A673 (cell line): Measurements from ENCODE around the gene ARHGAP8. TPM values are rescaled to one million over a fixed set of nuclear protein-coding genes. Genes with fewer than 3 reads are reported as not detected.

Experiments used
- BruUV-seq: library from RNA; stranded (reverse); fragments of 400-500 nt; replicated peaks from 2 replicates; lab custom pipeline; 2021; lab: Mats Ljungman, UMichigan
- CTCF ChIA-PET: fragments of 300-600 bp; sonication (Branson Sonifier 250); formaldehyde crosslinking; loops from one replicate; lab custom pipeline; 2022; ENCODE audit warnings: antibody characterized with exemption; lab: Charles Lee
- POLR2A ChIA-PET: fragments of 300-600 bp; sonication (Branson Sonifier 250); formaldehyde crosslinking; loops from one replicate; lab custom pipeline; 2022; ENCODE audit warnings: antibody characterized with exemption; ENCODE audit not compliant: low non-redundant PET; lab: Charles Lee
- DNase-seq: peaks from one replicate; pipeline ENCODE4 v3.0.0-alpha.2; 2015; ENCODE audit warnings: low spot score
- H3K27ac ChIP-seq: fragments of 200-600 bp; sonication (generic); 2 replicates; pipeline ENCODE4 v1.5.1; 2016; ENCODE audit warnings: mixed run types, low read depth, mild to moderate bottlenecking, mixed read lengths, antibody characterized with exemption, low read length; ENCODE audit not compliant: poor library complexity, severe bottlenecking
- H3K27me3 ChIP-seq: fragments of 200-600 bp; sonication (generic); replicated peaks from 2 replicates; pipeline ENCODE4 v1.6.1; 2017; ENCODE audit warnings: mixed run types, low read depth, mild to moderate bottlenecking, mixed read lengths, antibody characterized with exemption, low read length; ENCODE audit not compliant: insufficient read depth, poor library complexity
- H3K36me3 ChIP-seq: fragments of 200-600 bp; sonication (generic); 2 replicates; pipeline ENCODE4 v1.6.1; 2016; ENCODE audit warnings: mixed run types, mild to moderate bottlenecking, mixed read lengths, antibody characterized with exemption, low read length; ENCODE audit not compliant: insufficient read depth, poor library complexity, severe bottlenecking
- H3K4me1 ChIP-seq: fragments of 200-600 bp; sonication (generic); 2 replicates; pipeline ENCODE4 v1.6.1; 2017; ENCODE audit warnings: mixed run types, mild to moderate bottlenecking, mixed read lengths, antibody characterized with exemption, low read length; ENCODE audit not compliant: insufficient read depth, poor library complexity, severe bottlenecking
- H3K4me3 ChIP-seq: fragments of 200-600 bp; sonication (generic); 2 replicates; pipeline ENCODE4 v1.5.1; 2016; ENCODE audit warnings: low read depth, mixed run types, mild to moderate bottlenecking, mixed read lengths, low read length; ENCODE audit not compliant: poor library complexity, severe bottlenecking
- H3K9me3 ChIP-seq: fragments of 200-600 bp; sonication (generic); 2 replicates; pipeline ENCODE4 v1.6.1; 2016; ENCODE audit warnings: mixed run types, low read depth, mild to moderate bottlenecking, mixed read lengths, antibody characterized with exemption, low read length; ENCODE audit not compliant: poor library complexity, severe bottlenecking
- EZH2 ChIP-seq: fragments of 200-600 bp; sonication (generic); IDR thresholded peaks from 2 replicates; pipeline ENCODE4 v1.6.1; 2017; ENCODE audit warnings: borderline replicate concordance, low read depth, mild to moderate bottlenecking, mixed read lengths, antibody characterized with exemption, low read length; ENCODE audit not compliant: poor library complexity, severe bottlenecking
- intact Hi-C: fragments of 100-400 bp; cut with micrococcal nuclease; formaldehyde crosslinking; loops from one replicate; pipeline ENCODE4 v1.10.0; 2022; ENCODE audit not compliant: unreplicated experiment
- total RNA-seq: library from RNA; stranded (reverse); gene quantifications from 2 replicates; pipeline ENCODE4 v1.2.3, GENCODE V29; 2021
- TF ChIP-seq, protein P1 (sequence below): fragments of 300-800, 200-600 bp; sonication (generic); conservative IDR thresholded peaks from 2 replicates; pipeline ENCODE4 v1.5.1; 2017; ENCODE audit warnings: low read depth, mild to moderate bottlenecking, antibody characterized with exemption, low read length, moderate library complexity, mixed read lengths

The ARHGAP8 gene
- total RNA-seq, 1 experiment from 2014 or later, result not detected

DNA sequence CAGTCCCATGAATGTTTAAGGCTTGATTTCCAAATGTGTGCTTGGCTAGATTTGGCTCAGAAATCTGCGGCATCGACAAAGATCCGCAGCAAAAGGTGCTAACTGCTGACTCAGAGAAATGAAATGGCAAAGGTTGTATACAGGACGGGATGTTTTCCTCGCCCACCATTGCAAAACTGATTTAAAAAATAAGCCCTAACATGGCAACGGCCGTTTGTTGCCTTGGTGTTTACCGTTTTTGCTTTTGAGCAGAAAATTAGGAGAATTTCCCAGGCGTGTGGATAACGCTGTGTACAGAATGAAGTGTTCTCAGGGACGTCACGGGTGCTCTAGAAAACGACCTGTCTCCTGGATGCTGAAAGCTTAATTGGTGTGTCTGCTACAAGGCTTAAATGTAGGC lies 70.2 kb downstream of the ARHGAP8 start:
- no TSS peak for BruUV-seq
- intact Hi-C loops, result no loop called here
- Histone ChIP-seq H3K27ac (no peak overlapping the region), H3K36me3 (no peaks in the 10 kb centered on the region), H3K4me1 (no peaks in the 10 kb centered on the region), H3K9me3 (no peaks in the 10 kb centered on the region), H3K27me3 (peaks cover 21% of the 10 kb centered on the region), H3K4me3 (no peak overlapping the region)
- ChIA-PET CTCF (no interaction called here), POLR2A (no interaction called here)
- DNase-seq, result no peak
- TF ChIP-seq EZH2, result no peak
- TF ChIP-seq, protein P1, sequence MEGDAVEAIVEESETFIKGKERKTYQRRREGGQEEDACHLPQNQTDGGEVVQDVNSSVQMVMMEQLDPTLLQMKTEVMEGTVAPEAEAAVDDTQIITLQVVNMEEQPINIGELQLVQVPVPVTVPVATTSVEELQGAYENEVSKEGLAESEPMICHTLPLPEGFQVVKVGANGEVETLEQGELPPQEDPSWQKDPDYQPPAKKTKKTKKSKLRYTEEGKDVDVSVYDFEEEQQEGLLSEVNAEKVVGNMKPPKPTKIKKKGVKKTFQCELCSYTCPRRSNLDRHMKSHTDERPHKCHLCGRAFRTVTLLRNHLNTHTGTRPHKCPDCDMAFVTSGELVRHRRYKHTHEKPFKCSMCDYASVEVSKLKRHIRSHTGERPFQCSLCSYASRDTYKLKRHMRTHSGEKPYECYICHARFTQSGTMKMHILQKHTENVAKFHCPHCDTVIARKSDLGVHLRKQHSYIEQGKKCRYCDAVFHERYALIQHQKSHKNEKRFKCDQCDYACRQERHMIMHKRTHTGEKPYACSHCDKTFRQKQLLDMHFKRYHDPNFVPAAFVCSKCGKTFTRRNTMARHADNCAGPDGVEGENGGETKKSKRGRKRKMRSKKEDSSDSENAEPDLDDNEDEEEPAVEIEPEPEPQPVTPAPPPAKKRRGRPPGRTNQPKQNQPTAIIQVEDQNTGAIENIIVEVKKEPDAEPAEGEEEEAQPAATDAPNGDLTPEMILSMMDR, result no peak

DNA sequence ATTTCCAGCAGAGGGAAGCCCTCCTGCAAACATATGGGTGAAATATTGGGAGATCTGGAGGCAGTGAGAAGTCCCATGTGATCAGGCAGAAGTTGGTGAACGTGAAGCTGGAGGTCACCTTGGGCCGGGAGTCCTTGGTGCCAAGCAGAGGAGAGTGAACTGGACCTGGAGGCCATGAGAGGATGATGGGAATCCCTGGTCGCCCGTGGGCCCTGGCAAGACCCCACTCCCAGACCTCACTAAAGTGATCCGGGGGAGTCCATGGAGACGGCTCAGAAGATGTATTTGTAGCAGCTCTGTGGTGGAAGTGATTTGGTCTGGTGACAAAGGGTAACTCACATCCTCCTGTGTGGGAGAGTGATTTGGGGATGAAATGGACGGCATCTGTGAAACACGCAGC lies 71.0 kb downstream of the ARHGAP8 start:
- intact Hi-C loops, result no loop called here
- CTCF ChIA-PET, result no interaction called here
- Histone ChIP-seq H3K9me3 (no peaks in the 10 kb centered on the region), H3K27me3 (peaks cover 21% of the 10 kb centered on the region), H3K4me3 (no peak overlapping the region), H3K4me1 (no peaks in the 10 kb centered on the region), H3K36me3 (no peaks in the 10 kb centered on the region), H3K27ac (no peak overlapping the region)
- BruUV-seq, result no TSS peak
- no peak for TF ChIP-seq EZH2
- TF ChIP-seq, protein P1, result no peak
- DNase-seq, result no peak
- POLR2A ChIA-PET, result no interaction called here

DNA sequence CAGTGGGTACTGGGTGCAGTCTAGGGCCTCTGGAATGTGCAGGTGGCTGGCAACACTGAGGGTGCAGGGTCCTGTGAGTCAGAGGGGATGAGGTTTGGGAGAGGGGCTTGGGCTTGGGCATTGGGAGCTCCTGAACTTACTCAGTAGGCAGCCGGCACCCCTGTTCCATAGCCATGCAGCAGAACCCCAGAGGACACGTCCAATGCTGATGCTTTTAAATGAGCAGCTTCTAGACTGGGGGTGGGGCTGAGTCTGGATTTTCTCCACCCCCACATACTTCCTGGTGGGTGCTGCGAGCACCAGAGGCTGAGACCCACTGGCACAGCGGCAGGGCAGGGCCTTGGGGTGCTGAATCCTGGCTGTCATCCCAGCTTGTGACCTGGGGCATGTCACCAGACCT lies 71.4 kb downstream of the ARHGAP8 start:
- ChIA-PET CTCF (no interaction called here), POLR2A (no interaction called here)
- intact Hi-C loops, result no loop called here
- peaks cover 21% of the 10 kb centered on the region for H3K27me3 ChIP-seq
- H3K4me3 ChIP-seq, result no peak overlapping the region
- no peaks in the 10 kb centered on the region for H3K36me3 ChIP-seq
- BruUV-seq, result no TSS peak
- no peak for DNase-seq
- H3K4me1 ChIP-seq, result no peaks in the 10 kb centered on the region
- no peak overlapping the region for H3K27ac ChIP-seq
- no peak for TF ChIP-seq EZH2
- TF ChIP-seq, protein P1, result no peak
- no peaks in the 10 kb centered on the region for H3K9me3 ChIP-seq
